ENCODE data around the gene TAF4B. TPM values are rescaled to one million over a fixed set of nuclear protein-coding genes. Genes with fewer than 3 reads are reported as not detected.

The TAF4B gene
- total and polyA plus RNA-seq, 2 experiments from 2014 or later: 1.1 to 1.5 TPM

DNA sequence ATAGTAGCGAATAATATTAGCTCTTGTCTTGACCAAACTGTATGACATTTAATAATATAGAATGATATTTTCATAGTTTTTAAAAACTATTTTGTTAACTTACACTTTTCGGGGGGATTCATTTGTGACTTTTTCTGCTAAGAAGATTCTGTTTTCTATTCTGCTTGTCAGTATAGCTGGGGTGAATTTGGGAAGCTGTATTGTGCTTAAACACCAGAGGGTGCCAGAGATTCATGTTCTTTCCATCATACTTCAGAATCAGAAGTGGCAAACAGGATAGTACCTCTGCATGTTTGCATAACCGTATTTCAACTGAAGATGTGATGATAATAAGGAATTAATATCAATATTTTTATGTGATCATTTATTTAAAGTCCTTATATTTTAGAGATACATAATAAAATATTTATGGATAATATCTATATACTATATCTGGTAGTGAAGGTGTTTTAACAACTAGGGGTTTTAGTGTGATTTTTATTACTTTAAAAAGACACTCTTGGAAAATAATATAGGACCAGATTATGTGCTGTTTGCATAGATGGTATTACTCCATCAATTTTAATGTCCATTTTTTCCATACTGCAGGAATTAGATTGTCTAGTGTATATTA lies 81.0 kb downstream of the TAF4B start:
- H3K27ac ChIP-seq: no peak overlapping the region
- H3K9me3 ChIP-seq (ENCODE audit: low read depth): no peaks in the 10 kb centered on the region
- no peaks in the 10 kb centered on the region for H3K79me2 ChIP-seq (ENCODE audit: insufficient read depth)
- WGBS, 2 experiments (ENCODE audit: low coverage in 1 of 2, low lambda C conversion rate in 2 of 2, missing lambda C conversion rate in 2 of 2): 35% methylated on average over 3 of the region's 3 CpGs
- no peaks in the 10 kb centered on the region for H3K9me2 ChIP-seq (ENCODE audit: insufficient read depth)
- H4K20me1 ChIP-seq (ENCODE audit: insufficient read depth): no peaks in the 10 kb centered on the region
- H3K4me1 ChIP-seq (ENCODE audit: insufficient read depth): peaks cover 23% of the 10 kb centered on the region
- no peak overlapping the region for H3K9ac ChIP-seq
- H2AFZ ChIP-seq: no peak overlapping the region
- in situ Hi-C loops (cut with MboI): no loop called here
- no peaks in the 10 kb centered on the region for H3K27me3 ChIP-seq (replicated peaks; ENCODE audit: insufficient read depth)
- DNase-seq: peak; percentile 77
- no peaks in the 10 kb centered on the region for H3F3A ChIP-seq (ENCODE audit: insufficient read depth)
- no peak overlapping the region for H3K4me3 ChIP-seq
- TF ChIP-seq EZH2 (IDR thresholded peaks at IDR 0.05; ENCODE audit: insufficient read depth, poor library complexity, severe bottlenecking): no peak
- TF ChIP-seq EZH2phosphoT487 (IDR thresholded peaks at IDR 0.05; ENCODE audit: insufficient read depth, low read depth): no peak
- H3K4me2 ChIP-seq (ENCODE audit: unreplicated experiment): no peak overlapping the region
- H3K36me3 ChIP-seq (ENCODE audit: low read depth): no peaks in the 10 kb centered on the region

DNA sequence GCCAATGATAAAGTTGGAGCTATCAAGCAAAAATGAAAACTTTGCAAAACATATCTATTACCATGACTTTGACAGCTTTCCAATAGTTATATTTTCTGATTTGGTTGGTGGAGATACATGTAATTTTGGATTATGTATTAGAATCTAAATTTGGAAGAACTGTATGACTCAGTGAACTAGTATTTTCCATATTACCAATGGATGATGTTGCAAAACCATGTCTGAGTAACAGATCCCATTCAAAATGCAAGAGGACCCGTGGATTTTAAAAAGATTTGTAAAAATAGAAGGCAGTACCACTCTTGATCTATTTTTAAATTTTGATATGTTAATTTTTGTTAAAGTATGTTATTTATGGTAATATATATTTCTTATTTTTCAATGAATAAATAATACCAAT lies 83.0 kb downstream of the TAF4B start:
- Histone ChIP-seq H3K27me3 (replicated peaks; ENCODE audit: insufficient read depth) (no peaks in the 10 kb centered on the region), H3K4me1 (ENCODE audit: insufficient read depth) (peaks cover 17% of the 10 kb centered on the region), H3K27ac (no peak overlapping the region), H3K9me2 (ENCODE audit: insufficient read depth) (no peaks in the 10 kb centered on the region), H3K9me3 (ENCODE audit: low read depth) (no peaks in the 10 kb centered on the region), H3K79me2 (ENCODE audit: insufficient read depth) (no peaks in the 10 kb centered on the region), H3K36me3 (ENCODE audit: low read depth) (no peaks in the 10 kb centered on the region), H4K20me1 (ENCODE audit: insufficient read depth) (no peaks in the 10 kb centered on the region), H2AFZ (no peak overlapping the region), H3K4me3 (no peak overlapping the region), H3K9ac (no peak overlapping the region), H3F3A (ENCODE audit: insufficient read depth) (no peaks in the 10 kb centered on the region), H3K4me2 (ENCODE audit: unreplicated experiment) (no peak overlapping the region)
- TF ChIP-seq EZH2 (IDR thresholded peaks at IDR 0.05; ENCODE audit: insufficient read depth, poor library complexity, severe bottlenecking): no peak
- no peak for TF ChIP-seq EZH2phosphoT487 (IDR thresholded peaks at IDR 0.05; ENCODE audit: insufficient read depth, low read depth)
- 2 to 6% methylated on average over 1 of the region's 1 CpG for WGBS, 2 experiments (ENCODE audit: low coverage in 1 of 2, low lambda C conversion rate in 2 of 2, missing lambda C conversion rate in 2 of 2)
- in situ Hi-C loops (cut with MboI): no loop called here
- peak; percentile 84 for DNase-seq

DNA sequence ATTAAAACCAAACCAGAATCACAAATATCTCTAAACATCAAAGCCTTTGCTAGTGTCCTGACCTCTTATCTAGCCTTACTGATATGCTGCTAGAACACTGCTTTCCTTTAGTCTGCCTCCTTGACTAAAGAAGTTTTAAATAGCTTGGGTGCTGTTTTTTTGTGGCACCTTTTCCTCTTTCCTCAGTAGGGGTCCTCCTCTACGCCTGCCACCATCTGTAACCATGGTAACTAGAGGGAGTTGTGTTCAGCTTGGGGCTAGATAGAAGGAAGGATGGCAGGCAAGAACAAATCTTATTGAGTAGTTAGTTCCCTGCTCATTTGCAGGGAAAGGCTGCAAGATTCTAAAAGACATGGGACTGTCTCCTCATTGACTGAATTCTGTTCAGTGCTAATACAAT lies 86.0 kb downstream of the TAF4B start:
- no peak for DNase-seq
- Histone ChIP-seq H3K9ac (no peak overlapping the region), H3K27ac (no peak overlapping the region), H3K9me3 (ENCODE audit: low read depth) (no peaks in the 10 kb centered on the region), H3F3A (ENCODE audit: insufficient read depth) (no peaks in the 10 kb centered on the region), H3K27me3 (replicated peaks; ENCODE audit: insufficient read depth) (no peaks in the 10 kb centered on the region), H3K36me3 (ENCODE audit: low read depth) (no peaks in the 10 kb centered on the region), H2AFZ (no peak overlapping the region), H3K79me2 (ENCODE audit: insufficient read depth) (no peaks in the 10 kb centered on the region), H3K4me1 (ENCODE audit: insufficient read depth) (peaks cover 11% of the 10 kb centered on the region), H4K20me1 (ENCODE audit: insufficient read depth) (no peaks in the 10 kb centered on the region), H3K4me3 (no peak overlapping the region), H3K9me2 (ENCODE audit: insufficient read depth) (no peaks in the 10 kb centered on the region), H3K4me2 (ENCODE audit: unreplicated experiment) (no peak overlapping the region)
- TF ChIP-seq EZH2phosphoT487 (IDR thresholded peaks at IDR 0.05; ENCODE audit: insufficient read depth, low read depth) (no peak), EZH2 (IDR thresholded peaks at IDR 0.05; ENCODE audit: insufficient read depth, poor library complexity, severe bottlenecking) (no peak)
- 73 to 94% methylated on average over 1 of the region's 1 CpG for WGBS, 2 experiments (ENCODE audit: low coverage in 1 of 2, low lambda C conversion rate in 2 of 2, missing lambda C conversion rate in 2 of 2)
- in situ Hi-C loops (cut with MboI): no loop called here

DNA sequence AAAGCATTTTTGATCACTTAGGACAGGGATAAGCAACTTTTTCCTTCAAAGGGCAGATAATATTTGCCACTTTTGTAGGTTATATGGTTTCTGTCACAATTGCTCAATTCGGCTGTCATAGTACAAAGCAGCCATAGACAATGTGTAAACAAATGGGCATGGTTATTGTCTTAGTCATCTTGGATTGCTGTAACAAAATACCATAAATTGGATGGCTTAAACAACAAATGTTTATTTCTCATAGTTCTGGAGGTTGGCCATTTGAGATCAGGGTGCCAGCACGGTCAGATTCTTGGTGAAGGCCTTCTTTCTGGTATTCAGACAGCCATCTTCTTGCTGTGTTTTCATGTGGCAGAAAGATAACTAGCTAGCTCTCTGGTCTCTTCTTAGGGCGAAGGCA lies 91.2 kb downstream of the TAF4B start:
- no peaks in the 10 kb centered on the region for H3K27me3 ChIP-seq (replicated peaks; ENCODE audit: insufficient read depth)
- H3K9me3 ChIP-seq (ENCODE audit: low read depth): no peaks in the 10 kb centered on the region
- no peaks in the 10 kb centered on the region for H3K79me2 ChIP-seq (ENCODE audit: insufficient read depth)
- H3K9me2 ChIP-seq (ENCODE audit: insufficient read depth): no peaks in the 10 kb centered on the region
- H3K4me3 ChIP-seq: no peak overlapping the region
- no peak overlapping the region for H2AFZ ChIP-seq
- H3K4me2 ChIP-seq (ENCODE audit: unreplicated experiment): no peak overlapping the region
- WGBS, 2 experiments (ENCODE audit: low coverage in 1 of 2, low lambda C conversion rate in 2 of 2, missing lambda C conversion rate in 2 of 2): 92 to 94% methylated on average over 3 of the region's 3 CpGs
- no peak overlapping the region for H3K9ac ChIP-seq
- no peak for DNase-seq
- H3K4me1 ChIP-seq (ENCODE audit: insufficient read depth): no peaks in the 10 kb centered on the region
- H3K27ac ChIP-seq: no peak overlapping the region
- peaks cover 2% of the 10 kb centered on the region; the same call in 1 of the 2 replicates for H3F3A ChIP-seq (ENCODE audit: insufficient read depth)
- TF ChIP-seq EZH2phosphoT487 (IDR thresholded peaks at IDR 0.05; ENCODE audit: insufficient read depth, low read depth) (no peak), EZH2 (IDR thresholded peaks at IDR 0.05; ENCODE audit: insufficient read depth, poor library complexity, severe bottlenecking) (no peak)
- H3K36me3 ChIP-seq (ENCODE audit: low read depth): no peaks in the 10 kb centered on the region
- in situ Hi-C loops (cut with MboI): no loop called here
- H4K20me1 ChIP-seq (ENCODE audit: insufficient read depth): no peaks in the 10 kb centered on the region
